ENCODE measurements around the gene PPP5C. TPM values are rescaled to one million over a fixed set of nuclear protein-coding genes. Genes with fewer than 3 reads are reported as not detected.

Gene PPP5C
- total and polyA plus RNA-seq, 9 of the 15 experiments (the other 6 are each of a cell fraction or from before 2014, with no cell fraction given), result 1.9 to 166 (median 108) TPM

DNA sequence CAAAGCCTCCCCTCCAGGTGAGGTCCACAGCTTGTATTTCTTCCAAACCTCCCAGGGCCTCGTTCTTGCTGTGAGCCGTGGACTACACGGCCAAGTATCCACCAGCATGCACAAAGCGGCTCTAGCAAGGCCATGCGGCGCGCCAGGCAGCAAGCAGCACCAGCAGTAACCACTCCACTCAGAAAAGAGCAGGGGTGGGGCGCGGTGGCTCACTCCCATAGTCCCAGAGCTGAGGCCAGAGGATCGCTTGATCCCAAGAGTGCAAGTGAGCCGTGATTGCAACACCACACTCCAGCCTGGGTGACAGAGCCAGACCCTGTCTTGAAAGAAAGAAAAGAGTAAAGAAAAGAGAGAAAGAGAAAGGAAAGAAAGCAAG lies 61.8 kb downstream of the PPP5C start (continued):
- TF ChIP-seq RERE (CRISPR knock-in tag; IDR thresholded peaks at IDR 0.05; ENCODE audit: borderline replicate concordance), result no peak
- peak; percentile 12; the same call in 1 of the 2 replicates for TF ChIP-seq CEBPG (CRISPR knock-in tag; IDR thresholded peaks at IDR 0.05)
- no peak for TF ChIP-seq CEBPG (tag; conservative IDR thresholded peaks at IDR 0.05 in 1 of 2, IDR thresholded peaks at IDR 0.05 in 1 of 2)

- no peak for ATAC-seq
- intact Hi-C loops (cut with micrococcal nuclease), result no loop called here
- POLR2A ChIA-PET, result interaction anchor here (0.6 kb wide), 1 partner anchor 180 kb away, joined by 3 read pairs; the partner anchor contains the start of gene IGFL1
- no peak overlapping the region for H3K4me2 ChIP-seq (ENCODE audit: insufficient read depth, low read length)
- no peaks in the 10 kb centered on the region for H3K9me3 ChIP-seq (replicated peaks; ENCODE audit: control insufficient read depth, insufficient read depth, low read depth, low read length)
- peak overlapping the region in 1 of 2 experiments; percentile 39; a peak in 1 of 4 replicates for H3K9ac ChIP-seq (ENCODE audit: insufficient read depth in 1 of 2, low read depth in 2 of 2, low read length in 2 of 2)
- H3K4me3 ChIP-seq, result no peak overlapping the region
- peaks cover 39% of the 10 kb centered on the region for H3K79me2 ChIP-seq (ENCODE audit: control insufficient read depth, insufficient read depth, low read length)
- peaks cover 4% of the 10 kb centered on the region for H3K9me1 ChIP-seq (ENCODE audit: control insufficient read depth, insufficient read depth, low read length)
- H4K20me1 ChIP-seq (replicated peaks; ENCODE audit: control insufficient read depth, insufficient read depth, low read length), result peaks cover 18% of the 10 kb centered on the region; the same call in 1 of the 2 replicates
- peaks cover 18% of the 10 kb centered on the region for H3K36me3 ChIP-seq (ENCODE audit: control insufficient read depth, insufficient read depth, low read length)
- in situ Hi-C loops (cut with MboI), result no loop called here
- CTCF ChIA-PET (ENCODE audit: low intra/inter-chr PET ratio), result no interaction called here
- WGBS (ENCODE audit: insufficient coverage, low coverage, missing lambda C conversion rate), result 53% methylated on average over 3 of the region's 3 CpGs
- no peak for DNase-seq (ENCODE audit: extremely low read depth in 1 of 4, low spot score in 3 of 4)
- no peak overlapping the region for H3K27ac ChIP-seq (ENCODE audit: extremely low read depth, low read depth, low read length)
- no peak overlapping the region for H2AFZ ChIP-seq (ENCODE audit: low read depth, low read length)
- no peaks in the 10 kb centered on the region for H3K27me3 ChIP-seq (ENCODE audit: control insufficient read depth in 2 of 2, insufficient read depth in 2 of 2, low read length in 2 of 2)
- FAIRE-seq, result no peak
- BruUV-seq (replicated peaks), result no TSS peak
- TF ChIP-seq ZNF583 (CRISPR knock-in tag; IDR thresholded peaks at IDR 0.05) (no peak), PCBP1 (IDR thresholded peaks at IDR 0.05; ENCODE audit: low read depth, low read length, poor library complexity, severe bottlenecking) (peak; percentile 57), U2AF1 (optimal IDR thresholded peaks at IDR 0.05; ENCODE audit: low read depth, low read length) (no peak), ZNF764 (CRISPR knock-in tag; IDR thresholded peaks at IDR 0.05; ENCODE audit: low read depth) (no peak), HNRNPK (IDR thresholded peaks at IDR 0.05; ENCODE audit: low read depth, low read length, poor library complexity, severe bottlenecking) (peak; percentile 44), ZNF124 (CRISPR knock-in tag; IDR thresholded peaks at IDR 0.05) (no peak), MEF2A (IDR thresholded peaks at IDR 0.05; ENCODE audit: control insufficient read depth, low read depth, low read length) (no peak), ZNF584 (CRISPR knock-in tag; IDR thresholded peaks at IDR 0.05; ENCODE audit: low read depth) (no peak), ZNF324 (CRISPR knock-in tag; IDR thresholded peaks at IDR 0.05) (no peak), DACH1 (IDR thresholded peaks at IDR 0.05; ENCODE audit: partially characterized antibody) (no peak), KDM5B (IDR thresholded peaks at IDR 0.05; ENCODE audit: insufficient replicate concordance, low read depth, low read length) (peak; percentile 9), ZNF224 (CRISPR knock-in tag; IDR thresholded peaks at IDR 0.05) (no peak), ZNF778 (CRISPR knock-in tag; IDR thresholded peaks at IDR 0.05) (no peak), HEY1 (CRISPR knock-in tag; IDR thresholded peaks at IDR 0.05; ENCODE audit: borderline replicate concordance) (no peak)
- H3K4me1 ChIP-seq (replicated peaks in 1 of 2; ENCODE audit: control insufficient read depth in 2 of 2, insufficient read depth in 2 of 2, low read length in 2 of 2), result peaks cover 38 to 60% of the 10 kb centered on the region in 2 experiments
Measured at GRCh38 chr19:46409191-46409590, 62.3 kb downstream of the PPP5C start.
